ENCODE results near the gene HOXD8.

Gene HOXD8

DNA sequence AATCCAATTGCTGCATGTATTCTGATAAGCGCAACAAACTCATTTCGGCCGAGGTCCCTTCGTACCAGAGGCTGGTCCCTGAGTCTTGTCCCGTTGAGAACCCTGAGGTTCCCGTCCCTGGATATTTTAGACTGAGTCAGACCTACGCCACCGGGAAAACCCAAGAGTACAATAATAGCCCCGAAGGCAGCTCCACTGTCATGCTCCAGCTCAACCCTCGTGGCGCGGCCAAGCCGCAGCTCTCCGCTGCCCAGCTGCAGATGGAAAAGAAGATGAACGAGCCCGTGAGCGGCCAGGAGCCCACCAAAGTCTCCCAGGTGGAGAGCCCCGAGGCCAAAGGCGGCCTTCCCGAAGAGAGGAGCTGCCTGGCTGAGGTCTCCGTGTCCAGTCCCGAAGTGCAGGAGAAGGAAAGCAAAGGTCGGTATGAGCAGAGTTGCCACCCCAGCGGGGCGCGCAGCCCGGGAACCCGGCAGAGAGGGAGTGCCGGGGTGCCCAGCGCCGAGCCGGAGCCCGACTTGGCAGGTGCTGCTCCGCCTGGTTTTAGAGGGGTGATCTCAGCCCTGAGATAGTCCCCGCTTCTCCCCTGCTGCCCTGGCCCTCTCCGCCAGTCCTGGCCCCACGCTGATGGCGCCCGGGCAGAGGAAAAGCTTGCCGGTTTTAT is 12.2 kb upstream of the HOXD8 start:
- no peak for DNase-seq

DNA sequence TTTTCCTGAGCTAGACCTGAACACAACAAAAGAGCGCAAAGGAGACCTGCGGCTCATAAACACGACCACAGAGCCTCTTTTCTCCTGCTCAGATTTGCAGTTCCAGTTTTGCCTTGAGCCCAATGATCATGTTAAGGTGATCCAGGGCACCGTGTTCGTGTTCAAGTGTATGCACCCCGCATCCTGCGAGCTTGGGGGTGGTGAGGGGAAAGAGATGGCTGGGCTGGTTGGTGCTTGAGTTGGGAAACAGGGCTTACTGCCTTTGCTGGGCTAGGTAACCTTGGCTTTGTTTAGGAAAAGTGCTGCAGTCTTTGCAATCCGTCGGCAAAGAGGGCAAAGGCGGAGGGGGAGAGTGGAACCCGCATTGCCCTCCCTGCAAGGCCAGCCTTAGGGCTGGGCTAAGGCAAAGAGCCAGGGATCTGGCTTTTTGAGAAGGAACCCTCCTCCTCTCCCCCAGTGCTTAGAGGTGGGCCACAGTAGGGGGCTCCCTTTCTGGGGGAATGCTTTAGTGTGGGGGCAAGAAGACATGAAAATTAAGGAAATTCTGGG is 11.6 kb upstream of the HOXD8 start:
- DNase-seq: no peak

DNA sequence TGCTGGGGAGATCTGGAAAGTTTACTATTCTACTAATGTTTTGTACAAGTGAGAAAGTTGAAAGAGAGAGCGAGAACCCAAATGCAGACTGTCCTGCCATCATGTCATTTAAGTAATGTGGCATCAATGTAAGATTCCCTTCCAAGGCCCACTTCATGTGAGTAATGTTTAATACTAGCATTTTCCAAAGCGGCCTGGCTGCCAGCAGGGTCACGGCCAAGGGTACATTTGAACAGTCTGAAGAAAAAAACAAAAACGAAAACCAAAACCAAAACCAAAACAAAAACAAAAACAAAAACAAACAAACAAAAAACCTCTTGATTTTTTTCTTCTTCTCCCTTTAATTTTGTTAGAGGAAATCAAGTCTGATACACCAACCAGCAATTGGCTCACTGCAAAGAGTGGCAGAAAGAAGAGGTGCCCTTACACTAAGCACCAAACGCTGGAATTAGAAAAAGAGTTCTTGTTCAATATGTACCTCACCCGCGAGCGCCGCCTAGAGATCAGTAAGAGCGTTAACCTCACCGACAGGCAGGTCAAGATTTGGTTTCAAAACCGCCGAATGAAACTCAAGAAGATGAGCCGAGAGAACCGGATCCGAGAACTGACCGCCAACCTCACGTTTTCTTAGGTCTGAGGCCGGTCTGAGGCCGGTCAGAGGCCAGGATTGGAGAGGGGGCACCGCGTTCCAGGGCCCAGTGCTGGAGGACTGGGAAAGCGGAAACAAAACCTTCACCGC is 10.7 kb upstream of the HOXD8 start:
- DNase-seq: no peak

DNA sequence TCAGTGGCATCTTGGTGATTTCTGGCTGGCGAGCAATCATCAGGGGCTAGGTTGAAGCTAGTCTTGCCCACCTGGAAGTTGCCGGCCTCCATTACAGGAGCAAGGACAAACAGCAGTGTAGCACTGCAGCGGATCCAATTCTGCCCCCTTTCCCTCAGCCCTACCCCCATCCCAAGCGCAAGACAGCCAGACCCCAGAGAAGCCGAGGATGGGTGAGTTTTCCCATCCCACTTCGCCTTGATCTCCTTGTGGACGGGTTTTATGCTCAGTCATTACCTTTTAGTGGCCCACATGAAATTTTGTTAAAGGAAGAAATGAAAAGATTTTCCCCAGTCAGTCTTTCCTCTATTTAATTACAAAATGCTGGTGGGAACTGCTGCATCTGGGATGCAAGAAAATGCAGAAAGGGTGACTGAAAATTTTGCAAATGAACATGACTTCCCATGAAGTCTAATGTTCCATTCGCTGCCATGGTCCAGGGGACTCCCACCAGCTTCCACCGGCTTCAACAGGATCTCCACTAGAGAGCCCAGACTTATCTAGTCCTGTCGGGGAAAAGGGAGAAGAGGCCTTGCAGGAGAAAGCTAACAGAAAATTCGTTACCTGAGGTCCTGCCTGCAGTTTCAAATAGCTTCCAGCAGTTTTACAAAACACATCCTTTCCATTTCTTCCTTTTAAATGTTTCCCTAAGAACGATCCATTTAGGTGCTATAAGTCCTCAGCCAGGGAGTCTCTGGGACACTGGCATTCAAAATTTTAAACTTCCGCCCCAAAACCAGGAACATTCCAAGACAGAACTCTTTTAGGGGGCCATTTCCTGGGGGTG is 8.9 kb upstream of the HOXD8 start:
- DNase-seq: no peak

DNA sequence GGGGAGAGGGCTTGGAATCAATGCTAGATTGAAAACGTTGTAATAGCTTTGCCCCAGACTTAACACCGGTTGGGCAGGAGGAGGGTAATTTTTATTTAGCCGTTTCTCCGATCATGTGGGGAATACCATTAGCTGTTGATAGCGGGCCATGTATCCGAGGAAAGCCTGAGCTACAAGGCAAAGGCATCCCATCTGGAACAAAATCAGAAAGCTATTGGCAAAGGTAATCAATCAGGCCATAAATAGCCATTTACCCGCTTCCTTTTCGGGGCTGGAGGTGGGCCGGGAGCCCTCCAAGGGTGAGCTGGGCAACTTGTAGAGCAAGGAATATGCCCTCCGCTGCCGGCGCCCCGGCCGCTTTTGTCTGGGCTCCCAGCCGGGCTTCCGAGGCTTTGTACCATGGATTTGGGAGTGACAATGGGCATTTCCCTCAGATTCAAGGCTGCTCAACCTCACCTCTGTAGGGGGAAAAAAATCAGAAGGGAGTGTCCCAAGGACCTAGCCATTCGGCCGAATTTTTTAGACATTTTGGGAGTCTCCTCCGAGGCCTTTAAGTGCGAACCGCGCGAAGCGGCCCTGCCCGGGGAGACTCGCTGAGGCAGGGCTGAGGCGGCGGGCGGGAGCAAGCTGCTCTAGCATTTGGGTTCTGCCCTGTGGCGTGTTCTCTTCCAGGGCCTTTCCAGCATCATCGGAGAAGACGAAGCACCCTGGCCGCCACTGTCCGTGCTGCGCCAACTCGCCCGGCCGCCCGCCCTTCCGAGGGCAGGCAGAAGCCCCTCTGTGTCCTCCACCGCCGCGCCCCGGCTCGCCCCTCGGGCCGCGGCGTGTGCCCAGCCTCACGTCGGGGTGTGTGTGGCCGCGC is 8.1 kb upstream of the HOXD8 start:
- no peak for DNase-seq

DNA sequence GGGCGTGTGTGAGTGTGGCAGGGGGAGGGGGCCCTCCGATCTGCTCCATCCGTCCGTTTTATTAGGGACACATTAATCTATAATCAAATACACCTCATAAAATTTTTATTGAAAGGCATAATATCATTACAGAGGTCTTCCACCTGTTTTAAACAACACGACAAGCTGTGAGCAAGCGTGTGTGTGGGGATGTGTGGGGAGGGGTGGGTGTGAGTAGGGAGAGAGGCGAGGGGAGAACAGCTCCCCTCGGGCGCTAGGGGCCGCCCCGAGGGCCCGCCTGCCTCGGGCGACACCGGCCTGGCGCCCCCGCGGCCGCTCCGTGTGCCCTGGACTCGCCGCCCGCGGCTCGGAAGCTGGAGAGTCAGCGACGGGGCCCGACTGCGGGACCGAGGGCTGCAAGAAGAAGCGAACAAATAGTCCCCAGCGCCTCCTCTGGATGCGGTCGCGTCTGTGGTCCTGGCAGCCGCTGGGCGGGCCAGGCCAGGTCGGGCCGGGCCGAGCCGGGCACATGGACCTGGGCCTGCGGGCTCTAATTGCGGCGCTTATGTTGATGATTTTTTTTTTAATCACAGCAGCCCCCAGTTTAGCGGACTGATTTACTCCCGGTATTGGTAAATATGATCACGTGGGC is 7.3 kb upstream of the HOXD8 start:
- no peak for DNase-seq

DNA sequence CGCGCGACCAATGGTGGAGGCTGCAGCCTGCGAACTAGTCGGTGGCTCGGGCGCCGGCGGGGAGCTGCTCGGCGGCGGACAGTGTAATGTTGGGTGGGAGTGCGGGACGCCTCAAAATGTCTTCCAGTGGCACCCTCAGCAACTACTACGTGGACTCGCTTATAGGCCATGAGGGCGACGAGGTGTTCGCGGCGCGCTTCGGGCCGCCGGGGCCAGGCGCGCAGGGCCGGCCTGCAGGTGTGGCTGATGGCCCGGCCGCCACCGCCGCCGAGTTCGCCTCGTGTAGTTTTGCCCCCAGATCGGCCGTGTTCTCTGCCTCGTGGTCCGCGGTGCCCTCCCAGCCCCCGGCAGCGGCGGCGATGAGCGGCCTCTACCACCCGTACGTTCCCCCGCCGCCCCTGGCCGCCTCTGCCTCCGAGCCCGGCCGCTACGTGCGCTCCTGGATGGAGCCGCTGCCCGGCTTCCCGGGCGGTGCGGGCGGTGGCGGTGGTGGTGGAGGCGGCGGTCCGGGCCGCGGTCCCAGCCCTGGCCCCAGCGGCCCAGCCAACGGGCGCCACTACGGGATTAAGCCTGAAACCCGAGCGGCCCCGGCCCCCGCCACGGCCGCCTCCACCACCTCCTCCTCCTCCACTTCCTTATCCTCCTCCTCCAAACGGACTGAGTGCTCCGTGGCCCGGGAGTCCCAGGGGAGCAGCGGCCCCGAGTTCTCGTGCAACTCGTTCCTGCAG is 6.7 kb upstream of the HOXD8 start, which contains the start of gene HOXD9:
TSS of gene HOXD9 (plus strand) at position 37 of the 728 bp plus-strand sequence. CDS start at position 87, 50 bp downstream.
- DNase-seq: no peak

DNA sequence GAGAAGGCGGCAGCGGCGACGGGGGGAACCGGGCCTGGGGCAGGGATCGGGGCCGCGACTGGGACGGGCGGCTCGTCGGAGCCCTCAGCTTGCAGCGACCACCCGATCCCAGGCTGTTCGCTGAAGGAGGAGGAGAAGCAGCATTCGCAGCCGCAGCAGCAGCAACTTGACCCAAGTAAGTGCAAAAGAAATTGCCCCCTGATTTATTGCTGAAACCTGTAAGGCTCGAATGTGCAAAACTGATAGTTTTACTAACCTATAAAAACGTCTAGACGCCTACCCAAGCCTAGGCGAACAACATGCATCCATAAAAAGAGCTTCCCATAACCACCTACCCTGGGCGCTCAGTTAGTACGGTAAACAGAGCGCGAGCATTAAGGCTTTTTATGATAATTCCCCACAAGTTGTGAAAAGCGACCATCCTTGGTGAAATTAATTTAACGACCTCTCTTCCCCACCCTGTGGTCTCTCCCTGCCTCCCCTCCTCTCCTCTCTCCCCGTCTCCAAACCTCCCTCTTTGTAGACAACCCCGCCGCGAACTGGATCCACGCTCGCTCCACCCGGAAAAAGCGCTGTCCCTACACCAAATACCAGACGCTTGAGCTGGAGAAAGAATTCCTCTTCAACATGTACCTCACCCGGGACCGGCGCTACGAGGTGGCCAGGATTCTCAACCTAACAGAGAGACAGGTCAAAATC is 5.9 kb upstream of the HOXD8 start:
- no peak for DNase-seq

DNA sequence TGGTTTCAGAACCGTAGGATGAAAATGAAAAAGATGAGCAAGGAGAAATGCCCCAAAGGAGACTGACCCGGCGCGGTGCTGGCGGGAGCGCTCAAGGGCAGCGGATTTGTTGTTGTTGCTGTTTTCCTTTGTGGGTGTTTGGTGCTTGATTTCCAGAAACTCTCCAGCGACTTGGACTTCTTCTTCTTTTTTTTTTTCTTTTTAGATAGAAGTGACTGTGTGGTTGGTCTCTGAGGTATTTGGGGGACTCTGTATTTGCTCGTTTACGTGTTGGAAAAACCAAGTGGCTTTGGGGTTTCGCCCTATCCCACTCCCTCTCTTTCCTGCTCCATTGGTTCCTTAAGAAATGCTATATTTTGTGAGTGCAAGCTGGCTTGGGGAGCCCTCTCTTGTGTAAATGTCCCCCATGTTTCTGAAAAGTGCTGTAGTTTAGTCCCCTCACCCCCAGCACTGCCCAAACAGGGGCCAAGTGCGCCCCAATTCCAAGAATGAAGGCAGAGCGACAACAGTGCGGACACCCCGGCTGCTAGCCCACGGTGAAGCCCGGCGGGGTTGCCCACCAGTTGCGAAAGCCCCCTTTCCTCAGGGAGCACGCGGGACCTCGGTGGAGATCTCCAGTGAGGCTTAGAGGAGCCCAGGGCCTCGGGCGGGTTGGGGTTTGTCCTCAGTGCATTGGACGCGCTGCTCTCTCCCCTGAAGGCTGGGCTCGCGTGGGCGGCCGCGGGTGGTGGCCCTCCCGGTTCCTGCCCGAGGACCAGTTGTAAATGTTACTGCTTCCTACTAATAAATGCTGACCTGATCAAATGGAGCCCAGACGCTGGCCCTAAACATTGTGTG is 5.2 kb upstream of the HOXD8 start:
- no peak for DNase-seq

DNA sequence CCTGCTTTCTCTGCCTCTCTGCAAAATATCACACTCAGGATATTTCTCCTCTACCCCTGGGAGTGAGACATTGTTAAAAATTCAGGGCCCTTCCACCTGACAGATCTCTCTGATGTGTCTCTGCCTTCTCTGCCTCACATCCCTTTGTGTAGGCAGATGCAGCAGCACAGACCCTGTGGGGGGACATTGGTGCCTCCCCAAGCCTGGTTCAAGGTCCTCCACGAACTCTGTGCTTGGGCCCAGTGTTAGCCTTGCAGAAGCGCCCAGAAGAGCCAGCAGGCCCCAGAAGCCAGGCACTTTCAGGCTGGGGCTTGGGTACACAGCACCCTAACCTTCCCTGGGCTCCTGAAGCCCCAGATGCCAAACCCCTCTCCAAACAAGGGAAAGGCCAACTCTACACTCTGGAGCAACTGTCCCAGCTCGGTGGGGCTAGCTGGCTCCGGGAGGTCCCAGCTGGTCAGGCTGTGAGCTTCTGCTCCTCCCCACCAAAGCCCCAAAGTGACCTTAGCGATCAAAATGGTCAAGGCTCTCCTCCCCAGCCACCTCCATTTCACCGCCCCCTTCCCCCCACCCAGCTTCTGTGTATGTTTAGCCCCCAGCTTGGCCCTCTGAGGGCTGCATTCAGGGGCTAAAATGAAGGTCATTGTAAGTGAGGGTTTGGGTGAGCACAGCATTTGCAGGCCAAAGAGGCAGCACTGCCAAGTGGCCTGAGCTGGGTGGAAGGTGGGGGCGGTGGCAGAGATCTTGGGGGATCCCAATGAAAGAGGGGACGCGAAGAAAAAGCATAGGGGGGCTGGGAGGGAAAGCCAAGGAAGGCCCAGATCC is 4.3 kb upstream of the HOXD8 start:
- no peak for DNase-seq

DNA sequence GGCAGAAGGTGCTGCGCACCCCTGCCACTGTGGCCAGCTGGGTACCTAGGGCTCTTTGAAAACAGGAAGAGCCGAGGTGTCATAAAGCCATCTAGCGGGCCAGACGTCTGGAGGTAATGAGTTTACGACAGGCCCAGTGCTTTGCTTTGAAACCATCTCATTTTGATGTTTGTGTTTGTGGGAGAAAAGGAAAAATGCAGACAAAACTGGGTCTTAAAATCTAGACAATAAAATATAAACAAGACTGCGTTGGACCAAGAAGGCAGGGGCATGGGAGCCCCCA is 3.8 kb upstream of the HOXD8 start:
- no peak for DNase-seq

DNA sequence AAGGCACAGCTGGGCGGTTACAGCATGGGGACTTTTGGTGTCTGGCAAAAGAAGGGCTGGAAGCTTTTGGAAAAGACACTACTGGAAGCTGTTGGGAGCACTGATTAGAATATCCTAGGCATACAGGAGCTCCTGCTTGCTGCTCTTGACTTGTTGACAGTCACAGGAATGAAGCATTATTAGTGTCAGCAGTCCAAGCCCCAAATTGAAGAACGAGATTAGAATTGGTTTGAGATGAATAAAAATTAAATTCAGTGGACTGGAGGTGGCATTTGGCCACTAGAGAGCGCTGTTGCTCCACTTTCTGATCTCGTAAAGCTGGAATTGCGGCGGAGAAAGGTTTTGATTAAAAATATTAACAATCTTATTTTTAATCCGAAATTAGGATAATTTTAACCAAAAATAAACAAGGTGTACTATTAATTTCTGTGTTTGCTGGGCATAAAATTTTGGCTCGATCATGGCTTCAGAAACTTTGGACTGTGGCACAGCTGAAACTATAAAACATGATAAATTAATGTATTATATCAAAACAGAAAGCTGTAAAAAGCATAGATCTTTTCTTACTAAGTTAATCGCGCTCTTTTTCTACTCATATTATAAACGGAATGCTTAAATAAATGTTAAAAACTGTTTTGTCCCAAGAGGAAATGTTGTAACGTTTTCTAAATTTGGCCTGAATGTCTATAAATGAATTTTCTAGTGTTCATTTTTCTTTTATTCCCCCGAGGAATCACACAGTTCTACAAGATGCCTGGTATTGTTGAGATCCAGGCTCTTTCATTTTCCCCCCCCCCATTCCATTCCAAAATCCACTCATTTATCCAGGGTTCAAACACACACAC is 2.4 kb upstream of the HOXD8 start:
- DNase-seq: peak; percentile 17 to 51 (median 30)

DNA sequence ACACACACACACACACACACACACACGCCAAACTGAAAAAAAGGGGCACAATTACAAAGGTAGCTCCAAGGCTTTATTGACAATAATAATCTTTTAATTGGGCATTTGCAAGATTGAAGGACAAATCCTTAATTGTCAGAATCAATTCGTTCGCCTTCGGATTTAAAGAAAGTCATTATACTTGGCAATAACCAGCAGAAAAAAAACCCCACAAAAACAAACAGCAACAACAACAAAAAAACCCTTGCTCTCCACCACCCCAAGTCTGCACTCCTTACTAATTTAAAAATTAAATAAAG is 1.8 kb upstream of the HOXD8 start:
- no peak for DNase-seq

DNA sequence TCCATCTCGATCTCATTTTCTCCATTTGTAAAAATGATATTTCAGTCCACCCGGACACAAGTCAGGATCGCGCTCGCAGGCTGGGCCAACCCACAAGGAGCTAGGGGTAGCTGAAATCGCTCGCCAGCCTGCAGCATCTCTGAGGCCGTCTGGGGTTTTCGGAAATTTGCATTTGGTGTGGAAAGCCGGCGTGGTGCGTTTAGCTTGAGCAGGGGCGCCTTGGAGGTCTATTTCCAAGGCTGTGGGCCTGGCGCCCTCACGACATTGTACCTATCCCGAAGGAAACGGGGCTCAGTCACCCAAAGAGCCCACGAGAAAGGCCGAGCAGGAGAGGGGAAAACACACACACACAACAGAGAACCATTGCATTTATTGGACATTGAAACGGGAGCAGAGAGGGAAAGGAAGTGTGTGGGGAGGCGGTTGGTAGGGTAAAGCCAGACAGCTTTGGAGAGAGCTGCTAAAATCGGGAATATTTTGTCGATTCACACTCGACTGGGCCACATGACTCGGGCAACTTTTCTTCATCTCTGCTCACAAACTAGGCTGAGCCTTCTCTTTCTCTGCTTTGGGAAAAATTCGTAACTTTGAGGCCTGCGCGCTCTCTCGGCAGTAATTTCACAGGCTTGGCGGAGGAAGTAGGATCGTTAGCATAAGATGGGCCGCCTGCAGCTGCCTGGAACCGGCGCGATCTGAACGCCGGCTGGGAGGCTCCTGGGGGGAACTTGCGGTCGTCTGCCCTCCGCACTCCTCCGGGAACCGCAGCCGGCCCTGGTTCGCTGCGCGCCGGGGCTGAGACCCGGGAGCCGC is 1.1 kb upstream of the HOXD8 start:
- DNase-seq: no peak

DNA sequence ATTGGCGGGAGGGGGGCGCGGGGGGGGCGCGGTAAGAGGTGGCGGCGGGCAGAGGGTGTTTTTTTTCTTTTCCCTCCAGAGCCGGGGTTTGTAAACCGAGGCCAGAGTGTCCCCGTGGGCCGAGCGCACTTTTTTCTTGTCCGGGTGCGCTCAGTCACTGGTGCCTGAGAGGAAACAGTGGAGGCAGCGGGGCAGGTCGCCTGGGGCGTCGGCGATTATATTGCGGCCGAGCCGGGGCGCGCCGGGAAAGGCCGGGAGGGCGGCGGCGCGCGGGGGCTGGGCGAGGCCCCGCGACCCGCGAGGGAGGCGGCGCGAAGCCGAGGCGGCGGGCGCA is 275 bp downstream of the HOXD8 start:
- DNase-seq: no peak

DNA sequence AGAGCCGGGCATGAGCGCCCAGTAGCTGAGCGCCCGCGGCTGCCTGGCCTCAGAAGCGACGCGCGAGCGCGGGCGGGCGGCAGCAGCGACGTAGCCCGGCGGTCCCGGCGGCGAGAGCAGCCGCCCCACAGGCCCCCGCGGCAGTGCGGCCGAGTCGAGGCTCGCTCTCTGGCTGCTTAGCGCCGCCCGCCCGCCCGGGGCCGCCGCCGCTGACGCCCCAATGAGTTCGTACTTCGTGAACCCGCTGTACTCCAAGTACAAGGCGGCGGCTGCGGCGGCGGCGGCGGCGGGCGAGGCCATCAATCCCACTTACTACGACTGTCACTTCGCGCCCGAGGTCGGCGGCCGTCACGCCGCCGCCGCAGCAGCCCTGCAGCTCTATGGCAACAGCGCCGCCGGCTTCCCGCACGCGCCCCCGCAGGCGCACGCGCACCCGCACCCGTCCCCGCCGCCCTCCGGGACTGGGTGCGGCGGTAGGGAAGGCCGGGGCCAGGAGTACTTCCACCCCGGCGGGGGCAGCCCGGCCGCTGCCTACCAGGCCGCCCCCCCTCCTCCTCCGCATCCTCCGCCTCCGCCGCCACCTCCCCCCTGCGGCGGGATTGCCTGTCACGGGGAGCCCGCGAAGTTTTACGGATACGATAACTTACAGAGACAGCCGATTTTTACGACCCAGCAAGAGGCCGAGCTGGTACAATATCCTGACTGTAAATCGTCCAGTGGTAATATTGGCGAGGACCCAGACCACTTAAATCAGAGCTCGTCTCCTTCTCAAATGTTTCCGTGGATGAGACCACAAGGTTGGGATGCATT is 847 bp downstream of the HOXD8 start:
- no peak for DNase-seq
